G401.6 (cell line): ENCODE results near the gene C13orf46.

Experiments
- FAIRE-seq: peaks from 2 replicates; lab custom pipeline; 2012; peaks lifted over from hg19 to GRCh38; lab: Jason Lieb, UNC

Gene C13orf46

DNA sequence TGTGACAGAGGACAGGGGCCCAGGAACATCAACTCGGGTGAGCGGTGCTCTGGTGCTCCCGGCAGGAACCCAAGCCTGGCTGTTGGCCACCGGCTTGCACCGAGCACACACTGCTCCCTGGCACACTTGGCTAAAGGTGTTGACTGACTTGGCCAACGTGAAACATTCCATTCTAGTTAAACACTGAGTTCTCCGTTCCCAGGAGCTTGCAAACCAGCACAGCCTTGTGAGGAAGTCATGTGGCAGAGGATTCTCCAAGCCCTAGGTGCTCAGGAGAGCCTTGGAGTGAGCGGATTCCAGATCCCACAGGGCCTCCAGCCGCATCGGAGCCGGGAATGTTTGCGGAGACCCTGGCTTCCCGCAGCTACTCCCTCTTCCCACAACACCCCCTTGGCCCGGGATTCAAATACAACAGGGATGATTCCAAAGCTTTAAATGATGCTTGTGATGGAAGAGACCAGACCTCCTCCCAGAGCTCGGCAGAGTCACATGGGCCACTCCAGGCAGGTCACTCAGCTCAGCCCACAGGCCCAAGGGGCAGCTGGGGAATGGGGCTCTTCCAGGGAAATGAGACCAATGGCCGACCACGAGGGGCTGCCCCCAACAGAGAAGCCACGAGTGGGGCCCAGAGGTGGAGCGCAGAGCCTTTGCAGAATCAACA, 2.9 kb downstream of the C13orf46 start:
- no peak for FAIRE-seq

DNA sequence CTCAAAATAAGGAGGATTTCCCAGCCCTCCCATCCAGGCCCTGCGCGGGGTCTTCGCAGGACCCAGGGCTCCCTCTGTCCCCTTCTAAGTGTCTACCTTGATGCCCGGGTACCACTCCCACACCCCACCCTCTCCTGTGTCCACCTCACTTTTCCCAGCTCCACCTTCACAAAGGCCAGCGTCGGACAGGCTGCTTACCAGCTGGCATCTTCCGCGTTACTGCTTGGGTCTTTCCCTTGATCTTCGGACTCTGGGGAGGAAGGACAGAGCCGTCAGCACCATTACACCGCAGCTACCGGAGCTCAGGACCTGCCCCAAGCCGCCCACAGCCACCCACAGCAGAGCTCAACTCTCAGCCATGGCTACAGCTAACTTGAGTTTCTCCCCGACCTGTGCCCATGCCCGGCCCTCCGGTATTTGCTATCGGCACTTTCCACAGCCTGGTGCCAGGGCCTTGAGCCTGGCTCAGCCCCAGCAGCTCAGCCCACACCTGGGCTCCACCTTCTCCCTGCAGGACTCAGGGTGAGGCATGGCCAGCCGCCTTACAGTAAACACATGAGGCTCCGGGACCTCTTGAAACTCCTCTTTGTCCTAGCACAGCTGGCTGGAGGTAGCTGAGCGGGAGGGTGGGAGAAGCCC, 3.8 kb downstream of the C13orf46 start:
- no peak for FAIRE-seq

DNA sequence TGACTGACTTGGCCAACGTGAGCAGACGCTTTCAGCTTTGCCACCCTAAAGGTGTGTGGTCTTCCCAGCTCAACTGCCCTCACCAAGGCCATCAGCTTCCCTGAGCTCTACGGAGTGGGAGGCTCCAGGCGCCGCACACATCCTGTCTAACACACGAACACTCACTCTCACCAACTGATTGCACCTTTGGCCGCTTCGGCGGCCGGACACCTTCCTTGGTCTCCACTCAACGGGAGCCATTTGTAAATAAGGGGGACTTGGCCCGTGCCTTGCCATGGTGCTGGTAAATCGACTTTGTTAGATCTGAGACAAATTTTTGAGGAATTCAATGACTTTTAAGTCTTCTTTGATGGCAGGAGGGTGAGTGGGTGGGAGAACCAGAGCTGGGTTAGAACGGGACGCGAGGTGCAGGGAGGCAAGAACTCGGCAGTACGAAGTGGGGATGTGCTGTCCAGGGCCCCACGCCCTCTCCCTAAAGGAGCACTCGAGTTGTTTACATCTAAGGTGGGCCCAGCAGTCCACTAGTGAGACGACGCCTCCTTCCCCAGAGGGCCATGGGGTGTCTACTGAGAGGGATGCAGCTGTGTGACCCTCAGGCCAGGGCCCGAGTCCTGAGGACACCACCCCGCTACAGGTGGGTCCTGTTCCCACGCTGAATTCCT, 4.4 kb downstream of the C13orf46 start:
- FAIRE-seq, result no peak

DNA sequence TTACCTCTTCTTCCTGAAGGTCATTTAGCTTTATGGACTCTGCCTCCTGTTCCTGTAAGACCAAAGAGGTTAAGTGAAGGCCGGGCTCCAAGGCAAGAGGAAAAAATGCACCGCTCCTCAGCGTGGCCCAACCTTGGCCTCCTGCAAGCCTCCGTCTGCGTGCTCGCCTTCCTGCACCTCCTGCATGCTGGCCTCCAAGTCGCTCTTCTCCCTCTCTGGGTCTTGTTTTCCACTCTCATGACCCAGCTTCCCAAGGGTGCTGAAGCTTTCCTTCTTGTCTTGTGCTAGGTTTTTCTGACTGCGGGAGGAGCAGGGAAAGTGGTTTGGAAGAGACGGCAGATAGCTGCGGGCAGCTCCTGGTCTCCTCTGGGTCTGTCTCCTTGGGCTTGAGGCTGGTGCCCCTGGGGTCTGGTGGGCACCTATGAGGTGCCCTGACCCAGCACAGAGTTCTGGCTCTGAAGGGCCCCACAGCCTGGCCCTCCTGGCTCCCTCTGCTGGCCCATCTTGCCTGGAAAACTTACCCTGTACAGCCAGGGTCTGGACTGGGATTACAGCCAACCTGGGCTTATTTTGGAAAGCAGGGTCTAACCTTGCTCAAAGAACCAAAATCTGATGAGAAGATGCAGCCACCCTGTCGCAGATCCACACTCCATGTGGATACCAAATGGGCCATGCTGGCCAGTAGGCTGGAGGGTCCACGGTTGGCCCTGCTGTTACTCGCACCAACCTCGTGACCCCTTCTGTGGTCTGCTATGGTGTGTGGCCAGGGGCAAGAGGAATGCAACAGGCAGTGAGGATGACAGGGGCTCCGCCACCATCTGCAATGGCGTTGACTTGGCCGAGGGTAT, 5.2 kb downstream of the C13orf46 start:
- no peak for FAIRE-seq

DNA sequence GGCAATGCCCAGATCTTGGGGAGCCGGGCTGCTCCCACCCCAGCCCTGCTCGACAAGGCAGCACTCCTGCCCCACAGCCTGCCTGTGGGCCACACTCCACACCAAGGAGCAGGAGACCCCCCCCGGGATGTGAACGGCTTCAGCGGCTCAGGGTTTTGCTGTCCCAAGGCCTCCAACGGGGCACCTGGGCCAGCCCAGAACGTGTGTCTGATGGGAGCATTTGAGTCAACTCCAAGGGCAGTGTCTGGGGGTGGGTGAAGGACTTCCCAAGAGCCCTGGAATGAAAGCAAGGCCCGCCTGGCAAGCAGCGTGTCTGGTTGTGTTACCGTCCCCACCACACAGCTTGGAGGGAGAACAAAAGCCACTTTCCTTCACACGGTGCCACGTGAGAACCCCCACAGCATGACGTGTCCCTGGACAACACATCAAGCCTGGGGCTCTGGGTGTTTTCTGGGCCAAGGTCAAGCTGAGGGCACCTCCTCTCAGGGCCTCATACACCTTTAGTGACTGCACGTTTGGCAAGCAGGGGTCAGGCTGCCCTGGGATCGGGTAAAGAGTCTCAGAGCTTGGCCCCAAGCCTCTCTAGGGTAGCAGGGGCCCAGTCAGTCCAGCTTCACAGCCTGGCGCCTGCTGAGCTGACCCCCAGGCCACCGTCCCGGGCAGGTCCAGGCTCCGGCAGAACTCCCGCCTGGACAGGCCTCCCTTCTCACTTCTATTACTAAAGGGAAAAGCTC, 6.0 kb downstream of the C13orf46 start:
- no peak for FAIRE-seq

DNA sequence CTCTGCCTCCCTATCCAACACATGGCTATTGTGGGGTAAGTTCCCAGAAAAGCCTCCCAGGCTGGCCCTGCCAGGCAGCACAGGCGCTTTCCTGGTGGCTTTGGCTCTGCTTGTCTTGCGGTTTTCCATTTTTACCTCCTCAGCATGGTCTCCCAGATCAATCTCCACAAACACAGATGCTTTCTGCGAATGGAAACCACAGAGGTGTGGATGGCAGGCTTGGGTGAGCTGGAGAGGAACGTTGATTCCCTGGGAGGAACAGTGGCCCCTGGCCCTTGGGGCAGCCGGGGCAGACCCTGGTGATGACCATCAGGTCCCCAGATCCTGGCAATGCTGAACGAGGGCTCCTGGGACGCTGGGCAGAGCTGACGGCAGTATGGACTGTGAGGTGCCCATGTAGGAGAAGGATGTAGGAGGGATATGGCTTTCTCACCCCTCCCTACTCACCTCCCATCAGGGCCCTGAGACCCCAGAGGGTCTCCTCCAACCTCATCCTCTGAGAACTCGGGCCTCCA, 6.6 kb downstream of the C13orf46 start:
- no peak for FAIRE-seq

DNA sequence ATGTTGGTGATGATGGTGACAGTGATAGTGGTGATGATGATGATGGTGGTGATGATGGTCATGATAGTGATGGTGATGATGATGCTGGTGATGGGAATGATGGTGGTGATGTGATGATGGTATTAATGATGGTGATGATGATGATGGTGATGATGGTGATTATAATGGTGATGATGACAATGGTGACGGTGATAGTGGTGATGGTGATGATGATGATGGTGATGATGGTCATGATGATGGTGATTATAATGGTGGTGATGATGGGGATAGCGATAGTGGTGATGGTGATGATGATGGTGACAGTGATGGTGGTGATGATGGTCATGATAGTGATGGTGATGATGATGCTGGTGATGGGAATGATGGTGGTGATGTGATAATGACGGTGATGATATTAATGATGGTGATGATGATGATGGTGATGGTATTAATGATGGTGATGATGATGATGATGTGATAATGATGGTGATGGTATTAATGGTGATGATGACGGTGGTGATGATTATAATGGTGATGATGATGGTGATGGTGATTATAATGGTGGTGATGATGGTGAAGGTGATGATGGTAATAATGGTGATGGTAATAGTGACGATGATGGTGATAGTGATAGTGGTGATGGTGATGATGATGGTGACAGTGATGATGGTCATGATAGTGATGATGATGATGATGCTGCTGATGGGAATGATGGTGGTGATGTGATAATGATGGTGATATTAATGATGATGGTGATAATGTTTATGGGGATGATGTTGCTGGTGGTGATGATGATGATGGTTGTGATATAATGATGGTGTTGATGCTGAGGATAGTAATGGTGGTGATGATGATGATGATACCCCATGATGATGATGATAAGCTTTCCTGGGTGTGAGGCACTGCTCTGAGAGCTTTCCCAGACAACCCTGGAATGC, 7.7 kb downstream of the C13orf46 start:
- no peak for FAIRE-seq

DNA sequence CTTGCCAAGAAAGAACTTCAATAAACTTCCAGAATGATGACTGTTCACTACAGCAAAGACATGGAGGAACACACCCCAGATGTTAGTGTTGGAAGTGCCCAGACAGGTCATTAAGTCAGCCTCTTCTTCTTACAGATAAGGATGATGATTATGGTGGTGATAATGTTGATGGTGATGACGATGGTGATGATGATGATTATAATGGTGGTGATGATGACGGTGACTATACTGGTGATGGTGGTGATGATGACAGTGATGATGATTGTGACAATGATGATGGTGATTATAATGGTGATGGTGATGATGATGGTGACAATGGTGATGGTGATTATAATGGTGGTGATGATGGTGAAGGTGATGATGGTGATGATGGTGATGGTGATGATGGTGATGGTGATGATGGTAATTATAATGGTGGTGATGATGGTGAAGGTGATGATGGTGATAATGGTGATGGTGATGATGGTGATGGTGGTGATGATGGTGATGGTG, 8.4 kb downstream of the C13orf46 start:
- FAIRE-seq, result no peak

DNA sequence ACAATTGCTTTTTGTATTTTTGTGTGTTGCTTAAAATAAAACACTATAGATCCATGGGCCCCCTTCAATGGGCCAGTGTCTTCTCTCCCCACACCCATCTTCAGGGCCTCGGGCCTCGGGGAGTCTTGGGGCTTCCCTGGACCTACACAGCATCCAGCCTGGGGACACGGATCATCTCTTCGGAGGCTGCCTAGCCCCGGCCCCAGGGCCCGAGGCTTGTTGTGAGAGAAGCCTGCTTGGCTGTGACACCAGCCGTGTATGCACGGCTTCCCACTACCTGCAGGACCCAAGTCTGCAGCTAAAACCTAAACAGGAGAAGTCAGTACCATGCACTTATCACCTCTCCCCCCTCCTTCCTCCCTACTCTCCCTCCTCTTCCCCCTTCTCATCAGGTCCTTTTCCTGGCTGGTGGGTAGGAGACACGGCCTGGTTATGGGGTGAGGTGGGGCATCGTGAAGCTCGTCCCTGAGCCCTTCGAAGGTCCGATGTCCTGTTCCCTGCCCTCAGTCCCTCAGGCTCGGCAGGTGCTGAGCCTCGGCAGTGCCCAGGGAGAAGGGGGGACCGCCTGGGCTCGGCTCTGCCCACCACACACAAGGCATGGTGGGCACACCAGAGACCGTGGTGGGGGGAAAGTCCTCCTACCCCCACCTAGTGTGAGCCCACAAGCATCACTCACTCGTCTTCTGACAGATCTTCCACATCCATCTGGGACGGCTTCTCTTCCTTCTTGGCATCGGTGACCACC, 9.5 kb downstream of the C13orf46 start:
- no peak for FAIRE-seq

DNA sequence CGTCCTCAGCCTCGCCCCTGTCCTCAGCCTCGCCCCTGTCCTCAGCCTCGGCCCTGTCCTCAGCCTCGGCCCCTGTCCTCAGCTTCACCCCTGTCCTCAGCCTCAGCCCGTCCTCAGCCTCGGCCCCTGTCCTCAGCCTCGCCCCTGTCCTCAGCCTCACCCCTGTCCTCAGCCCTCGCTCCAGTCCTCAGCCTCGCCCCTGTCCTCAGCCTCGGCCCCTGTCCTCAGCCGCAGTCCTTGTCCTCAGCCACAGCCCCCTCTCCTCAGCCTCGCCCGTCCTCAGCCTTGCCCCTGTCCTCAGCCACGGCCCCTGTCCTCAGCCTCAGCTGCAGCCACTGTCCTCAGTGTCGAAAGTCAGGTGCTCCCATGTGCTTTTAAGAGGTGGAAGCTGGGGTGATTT, 10.5 kb downstream of the C13orf46 start:
- FAIRE-seq, result no peak

DNA sequence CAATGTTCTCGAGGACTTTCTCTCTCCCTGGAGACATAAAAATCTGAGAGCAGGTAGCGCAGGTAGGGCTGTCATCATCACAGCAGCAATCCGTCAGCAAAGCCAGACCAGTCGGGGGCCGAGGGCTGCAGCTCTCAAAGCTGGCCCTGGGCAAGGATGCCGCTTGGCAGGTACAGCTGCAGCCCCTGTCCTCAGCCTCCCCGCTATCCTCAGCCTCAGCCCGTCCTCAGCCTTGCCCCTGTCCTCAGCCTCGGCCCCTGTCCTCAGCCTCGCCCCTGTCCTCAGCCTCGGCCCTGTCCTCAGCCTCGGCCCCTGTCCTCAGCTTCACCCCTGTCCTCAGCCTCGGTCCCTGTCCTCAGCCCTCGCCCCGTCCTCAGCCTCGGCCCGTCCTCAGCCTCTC, 10.9 kb downstream of the C13orf46 start:
- FAIRE-seq, result no peak

DNA sequence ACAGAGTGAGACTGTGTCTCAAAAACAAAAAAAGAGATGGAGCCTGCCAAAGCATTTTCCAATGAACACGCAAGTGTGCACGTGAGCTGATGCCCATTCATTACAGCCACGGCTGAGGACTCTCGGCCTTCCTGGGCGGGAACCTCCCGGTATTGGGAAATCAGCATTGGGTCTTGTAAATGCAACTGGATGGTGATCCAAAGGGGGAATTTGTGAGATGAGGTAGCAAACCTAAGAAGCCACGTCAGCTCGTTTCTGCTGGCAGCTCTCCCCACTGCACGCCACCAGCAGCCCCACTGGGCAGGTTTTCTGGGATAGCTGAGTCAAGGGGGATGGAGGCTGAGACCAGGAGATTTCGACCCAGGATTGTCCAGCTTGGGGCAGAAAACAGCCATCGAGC, 11.5 kb downstream of the C13orf46 start:
- no peak for FAIRE-seq

DNA sequence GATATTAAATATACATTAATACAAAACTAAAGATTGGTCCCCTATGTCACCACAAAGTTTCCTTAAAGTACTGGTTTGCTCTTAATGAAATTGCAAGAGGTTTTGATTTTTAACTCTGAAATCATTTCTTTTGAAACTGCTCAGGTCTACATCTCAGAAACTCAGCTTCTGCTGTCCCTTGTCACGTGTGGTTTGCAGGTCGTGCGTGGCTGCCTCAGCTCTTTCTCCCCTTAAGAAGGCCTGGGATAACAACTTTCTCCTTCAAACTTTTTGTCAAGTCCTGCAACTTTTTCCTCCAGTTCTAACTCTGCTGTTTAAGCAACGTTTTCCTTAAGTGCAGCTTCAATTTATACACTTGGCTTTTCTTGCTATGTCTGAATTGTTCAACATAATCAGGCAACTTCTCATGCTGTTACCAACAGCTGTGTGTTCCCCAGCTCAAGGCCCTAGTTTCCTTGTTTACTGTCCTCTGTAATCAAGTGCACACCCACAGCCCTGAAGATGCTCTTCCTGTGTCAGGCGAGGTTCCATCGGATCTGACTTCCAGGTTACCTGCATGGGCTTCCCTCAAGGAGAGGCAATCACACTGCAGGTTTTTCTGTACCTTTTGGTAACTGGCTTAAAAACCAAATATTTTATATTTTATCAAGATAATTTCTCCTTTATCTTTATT, 13.5 kb downstream of the C13orf46 start:
- FAIRE-seq, result no peak

DNA sequence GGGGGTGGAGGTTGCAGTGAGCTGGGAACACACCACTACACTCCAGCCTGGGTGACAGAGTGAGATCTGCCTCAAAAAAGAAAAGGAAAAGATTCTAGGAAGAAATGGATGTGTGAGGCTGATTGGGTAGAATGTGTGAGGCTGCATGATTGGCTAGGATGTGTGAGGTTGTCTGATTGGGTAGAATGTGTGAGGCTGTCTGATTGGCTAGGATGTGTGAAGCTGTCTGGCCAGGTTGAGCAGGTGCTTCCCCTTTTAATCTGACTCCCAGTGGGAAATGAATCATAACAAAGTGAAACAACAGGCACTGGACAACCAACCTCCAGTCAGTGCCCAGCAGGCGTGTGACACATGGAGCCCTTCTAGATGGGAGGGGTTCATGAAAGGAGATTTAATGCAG, 14.7 kb downstream of the C13orf46 start:
- no peak for FAIRE-seq

DNA sequence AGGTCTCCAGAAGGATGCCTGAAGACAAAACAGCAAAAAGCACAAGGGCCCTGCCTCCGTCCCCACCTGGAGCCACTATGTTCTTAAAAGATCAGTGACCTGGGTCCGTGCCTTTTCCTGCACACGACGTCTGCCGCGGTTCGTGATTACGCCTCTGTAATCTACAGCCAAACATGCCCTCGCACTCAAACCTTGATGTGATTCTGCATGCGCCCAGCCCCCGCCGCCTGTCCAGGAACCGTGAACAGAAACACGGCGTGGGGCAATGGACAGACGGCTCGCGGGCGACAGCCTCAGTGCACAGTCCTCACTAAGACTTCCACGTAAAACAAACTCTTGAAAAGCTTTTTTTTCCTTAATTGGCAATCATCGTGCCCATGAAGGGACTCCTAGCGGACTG, 15.5 kb downstream of the C13orf46 start:
- no peak for FAIRE-seq

DNA sequence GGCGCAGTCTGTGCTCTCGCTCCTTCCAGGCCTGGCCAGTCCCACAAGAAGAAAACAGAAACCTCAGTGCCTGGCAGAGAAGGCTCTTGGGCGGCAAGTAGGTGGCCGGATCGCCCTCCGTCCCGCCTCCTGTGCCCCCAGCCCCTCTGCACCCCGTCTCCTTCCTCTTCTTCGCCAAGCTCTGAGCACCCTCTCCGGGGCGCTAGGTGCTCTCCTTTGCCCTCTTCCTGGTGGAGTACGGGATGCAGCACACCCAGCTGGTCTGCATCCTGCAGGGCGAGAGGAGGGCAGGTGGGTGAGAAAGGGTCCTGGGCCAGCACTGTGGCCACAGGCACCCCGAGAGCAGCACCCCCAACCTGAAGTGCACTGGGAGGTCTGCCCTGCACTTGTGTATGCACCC, 17.3 kb downstream of the C13orf46 start:
- no peak for FAIRE-seq

DNA sequence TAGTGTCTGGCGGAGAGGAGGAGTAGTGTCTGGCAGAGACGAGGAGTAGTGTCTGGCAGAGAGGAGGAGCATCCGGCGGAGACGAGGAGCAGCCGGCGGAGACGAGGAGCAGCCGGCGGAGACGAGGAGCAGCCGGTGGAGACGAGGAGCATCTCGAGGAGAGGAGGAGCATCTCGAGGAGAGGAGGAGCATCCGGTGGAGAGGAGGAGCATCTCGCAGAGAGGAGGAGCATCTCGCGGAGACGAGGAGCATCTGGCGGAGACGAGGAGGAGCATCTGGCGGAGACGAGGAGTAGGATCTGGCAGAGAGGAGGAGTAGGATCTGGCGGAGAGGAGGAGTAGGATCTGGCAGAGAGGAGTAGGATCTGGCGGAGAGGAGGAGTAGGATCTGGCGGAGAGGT, 18.2 kb downstream of the C13orf46 start:
- no peak for FAIRE-seq

DNA sequence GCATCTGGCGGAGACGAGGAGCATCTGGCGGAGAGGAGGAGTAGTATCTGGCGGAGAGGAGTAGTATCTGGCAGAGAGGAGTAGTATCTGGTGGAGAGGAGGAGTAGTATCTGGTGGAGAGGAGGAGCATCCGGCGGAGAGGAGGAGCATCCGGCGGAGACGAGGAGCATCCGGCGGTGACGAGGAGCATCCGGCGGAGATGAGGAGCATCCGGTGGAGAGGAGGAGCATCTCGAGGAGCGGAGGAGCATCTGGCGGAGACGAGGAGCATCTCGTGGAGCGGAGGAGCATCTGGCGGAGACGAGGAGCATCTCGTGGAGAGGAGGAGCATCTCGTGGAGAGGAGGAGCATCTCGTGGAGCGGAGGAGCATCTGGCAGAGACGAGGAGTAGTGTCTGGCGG, 18.6 kb downstream of the C13orf46 start:
- FAIRE-seq, result no peak

DNA sequence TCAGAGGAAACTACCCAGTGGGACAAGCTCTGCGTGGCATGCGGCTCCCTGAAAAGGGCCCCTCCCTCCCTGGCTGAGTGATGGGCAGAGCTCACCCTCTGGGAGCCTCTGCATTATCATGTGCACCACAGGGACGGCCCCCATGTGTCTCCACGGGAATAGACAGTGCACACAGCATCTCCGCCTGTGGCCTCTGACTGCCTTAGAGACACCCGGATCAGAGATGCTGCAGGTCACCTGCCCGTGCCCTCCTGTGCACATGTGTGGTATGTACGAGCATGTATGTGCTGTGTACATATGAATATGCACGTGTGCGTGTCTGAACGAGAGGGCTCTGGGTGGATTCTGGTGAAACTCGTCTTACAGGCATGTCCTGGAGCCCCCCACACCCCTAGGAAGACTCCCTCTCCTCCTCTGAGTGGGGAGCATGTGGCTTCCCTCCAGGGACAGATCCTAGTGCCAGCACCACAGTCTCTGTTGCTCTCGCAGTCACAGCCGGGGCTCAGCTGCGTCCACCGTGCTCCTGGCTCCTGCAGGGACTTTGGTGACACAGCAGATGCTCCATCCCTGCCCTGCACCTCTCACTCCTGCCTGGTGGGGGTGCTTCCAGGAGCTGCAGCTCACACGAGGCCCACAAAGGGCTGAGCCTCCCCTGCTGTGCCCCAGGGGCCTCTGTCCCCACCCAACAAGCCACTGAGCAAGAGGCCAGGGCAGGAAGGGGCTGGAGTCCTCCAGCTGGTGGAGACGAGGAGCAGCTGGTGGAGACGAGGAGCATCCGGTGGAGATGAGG, 19.6 kb downstream of the C13orf46 start:
- no peak for FAIRE-seq
